Measurements from ENCODE around the gene RAB31. TPM values are rescaled to one million over a fixed set of nuclear protein-coding genes. Genes with fewer than 3 reads are reported as not detected.
"Not testable (repeated sequence)": the region's sequence is repeated elsewhere in the genome, so short reads cannot be mapped to it uniquely, and the experiment has no call there.

Gene RAB31
- total RNA-seq, 2 donors from 2014 or later, result 1.7 to 6.9 TPM

DNA sequence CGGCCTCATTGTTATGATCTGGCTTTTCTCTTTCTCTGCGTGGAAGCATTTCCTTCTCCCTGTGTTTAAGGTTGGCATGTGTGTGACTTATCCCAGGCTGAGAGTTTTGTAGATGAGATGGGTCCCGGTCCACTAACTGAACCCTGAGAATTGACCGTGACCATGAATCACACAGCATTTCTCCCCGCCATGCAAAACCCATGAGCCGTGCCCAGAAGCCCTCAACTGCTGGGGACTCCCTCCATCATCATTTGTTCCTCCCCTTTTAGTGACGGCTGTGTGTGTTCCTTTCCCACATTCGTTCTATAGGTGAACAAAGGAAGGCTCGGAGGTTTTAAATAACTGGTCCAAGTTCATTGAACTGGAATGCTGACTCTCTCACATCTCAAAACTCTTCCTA is 147.6 kb downstream of the RAB31 start:
- Mint-ChIP-seq H3K4me1 (ENCODE audit: low read depth in 2 of 2) (peaks cover 0 to 3% of the 10 kb centered on the region in 2 donors), H3K36me3 (no peaks in the 10 kb centered on the region), H3K4me3 (no peak overlapping the region), H3K27ac (no peak overlapping the region), H3K9me3 (no peaks in the 10 kb centered on the region), H3K27me3 (peaks cover 9 to 28% of the 10 kb centered on the region in 2 donors)
- DNase-seq (ENCODE audit: low spot score) (no peak), ATAC-seq (no peak)

- Mint-ChIP-seq H3K9me3 (no peaks in the 10 kb centered on the region), H3K27ac (no peak overlapping the region), H3K4me1 (ENCODE audit: low read depth in 2 of 2) (peaks cover 0 to 3% of the 10 kb centered on the region in 2 donors), H3K27me3 (peaks cover 9 to 28% of the 10 kb centered on the region in 2 donors), H3K36me3 (no peaks in the 10 kb centered on the region), H3K4me3 (no peak overlapping the region)
- no peak for ATAC-seq
- no peak for DNase-seq (ENCODE audit: low spot score)
Measured at GRCh38 chr18:9856092-9856491, 148.0 kb downstream of the RAB31 start.

- not testable (repeated sequence) for ATAC-seq; H3K36me3 Mint-ChIP-seq; H3K9me3 Mint-ChIP-seq; H3K4me1 Mint-ChIP-seq (ENCODE audit: low read depth in 2 of 2); DNase-seq (ENCODE audit: low spot score); H3K27ac Mint-ChIP-seq; H3K4me3 Mint-ChIP-seq
- H3K27me3 Mint-ChIP-seq, result peaks cover 9 to 28% of the 10 kb centered on the region in 2 donors
Measured at GRCh38 chr18:9857479-9857998, 149.4 kb downstream of the RAB31 start.

- no peak for ATAC-seq
- Mint-ChIP-seq H3K4me3 (no peak overlapping the region), H3K27ac (no peak overlapping the region)
Measured at GRCh38 chr18:9858642-9859041, 150.5 kb downstream of the RAB31 start.

DNA sequence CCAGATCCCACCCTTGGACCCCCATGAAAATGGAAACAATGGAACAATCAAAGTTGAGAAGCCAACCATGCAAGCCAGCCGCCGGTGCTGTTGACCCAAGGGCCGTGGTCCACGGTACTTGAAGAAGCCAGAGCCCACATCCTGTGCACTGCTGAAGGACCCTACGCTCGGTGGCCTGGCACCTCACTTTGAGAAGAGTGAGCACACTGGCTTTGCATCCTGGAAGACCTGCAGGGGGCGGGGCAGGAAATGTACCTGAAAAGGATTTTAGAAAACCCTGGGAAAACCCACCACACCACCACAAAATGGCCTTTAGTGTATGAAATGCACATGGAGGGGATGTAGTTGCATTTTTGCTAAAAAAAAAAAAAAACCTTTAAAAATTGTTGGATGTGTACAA is 151.1 kb downstream of the RAB31 start:
- Mint-ChIP-seq H3K4me1 (ENCODE audit: low read depth in 2 of 2) (peaks cover 0 to 3% of the 10 kb centered on the region in 2 donors), H3K9me3 (no peaks in the 10 kb centered on the region), H3K4me3 (no peak overlapping the region)

More at GRCh38 chr18:9858642-9859041, 150.5 kb downstream of the RAB31 start:
- DNase-seq (ENCODE audit: low spot score), result no peak
- H3K4me1 Mint-ChIP-seq (ENCODE audit: low read depth in 2 of 2), result peaks cover 0 to 3% of the 10 kb centered on the region in 2 donors
- no peaks in the 10 kb centered on the region for H3K9me3 Mint-ChIP-seq
- H3K36me3 Mint-ChIP-seq, result no peaks in the 10 kb centered on the region
- H3K27me3 Mint-ChIP-seq, result peaks cover 9 to 28% of the 10 kb centered on the region in 2 donors

DNA sequence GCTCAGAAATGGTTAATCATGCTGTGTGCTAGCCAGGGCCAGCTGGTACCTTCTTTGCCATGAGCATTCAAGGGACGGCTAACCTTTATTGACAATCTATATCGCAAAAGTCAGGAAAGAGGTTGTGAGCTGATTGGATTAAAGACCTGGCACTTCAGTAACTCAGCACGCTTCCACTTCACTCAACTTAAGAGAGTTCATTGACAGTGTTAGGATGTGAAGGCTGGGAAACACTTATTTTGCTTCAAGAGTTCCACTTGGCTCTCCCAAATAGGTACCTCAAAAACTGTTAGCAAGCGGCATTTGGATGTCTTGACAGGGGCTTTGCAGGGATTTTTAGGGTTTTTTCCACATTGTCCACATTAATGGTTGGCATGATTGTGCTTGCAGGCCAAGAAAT is 152.6 kb downstream of the RAB31 start:
- H3K4me1 Mint-ChIP-seq (ENCODE audit: low read depth in 2 of 2), result peaks cover 0 to 3% of the 10 kb centered on the region in 2 donors
- no peak for DNase-seq (ENCODE audit: low spot score)
- H3K36me3 Mint-ChIP-seq, result peaks cover 5% of the 10 kb centered on the region
- H3K27me3 Mint-ChIP-seq, result peaks cover 3 to 17% of the 10 kb centered on the region in 2 donors
- H3K27ac Mint-ChIP-seq, result no peak overlapping the region
- H3K4me3 Mint-ChIP-seq, result no peak overlapping the region
- ATAC-seq, result no peak
- peaks cover 4% of the 10 kb centered on the region for H3K9me3 Mint-ChIP-seq

More for the DNA sequence above, 151.1 kb downstream of the RAB31 start:
- DNase-seq (ENCODE audit: low spot score) (no peak), ATAC-seq (no peak)
- peaks cover 8 to 26% of the 10 kb centered on the region in 2 donors for H3K27me3 Mint-ChIP-seq
- H3K27ac Mint-ChIP-seq, result no peak overlapping the region
- no peaks in the 10 kb centered on the region for H3K36me3 Mint-ChIP-seq

DNA sequence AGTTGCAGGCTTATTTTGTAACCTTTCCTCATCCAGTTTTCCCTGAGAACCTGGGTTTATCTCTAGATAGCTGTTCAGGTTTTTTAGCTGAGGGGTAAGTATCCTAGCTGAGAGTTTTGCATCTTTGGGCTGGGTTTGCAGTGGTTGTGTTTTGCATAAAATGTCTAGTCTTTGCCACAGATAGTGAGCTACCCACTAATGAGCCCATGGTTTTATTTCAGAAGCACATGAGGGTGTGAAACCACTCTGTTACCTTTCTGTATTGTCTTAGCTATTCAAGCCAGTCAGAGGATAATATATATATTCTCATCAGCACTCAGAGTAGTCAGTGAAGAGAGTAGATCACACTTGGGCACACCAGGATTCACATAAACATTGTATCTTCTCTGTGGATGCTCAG is 153.1 kb downstream of the RAB31 start:
- no peak for ATAC-seq
- peaks cover 3 to 12% of the 10 kb centered on the region in 2 donors for H3K27me3 Mint-ChIP-seq
- no peak overlapping the region for H3K27ac Mint-ChIP-seq

GRCh38 chr18:9861933-9862332 is 153.8 kb downstream of the RAB31 start:
- Mint-ChIP-seq H3K36me3 (peaks cover 10% of the 10 kb centered on the region), H3K9me3 (peaks cover 8% of the 10 kb centered on the region), H3K4me1 (ENCODE audit: low read depth in 2 of 2) (peaks cover 0 to 3% of the 10 kb centered on the region in 2 donors), H3K27ac (no peak overlapping the region), H3K4me3 (no peak overlapping the region), H3K27me3 (peaks cover 5 to 7% of the 10 kb centered on the region in 2 donors)
- ATAC-seq (no peak), DNase-seq (ENCODE audit: low spot score) (no peak)

More for the DNA sequence above, 153.1 kb downstream of the RAB31 start:
- peaks cover 9% of the 10 kb centered on the region for H3K36me3 Mint-ChIP-seq
- DNase-seq (ENCODE audit: low spot score), result no peak
- H3K4me1 Mint-ChIP-seq (ENCODE audit: low read depth in 2 of 2), result peaks cover 0 to 3% of the 10 kb centered on the region in 2 donors
- H3K9me3 Mint-ChIP-seq, result peaks cover 8% of the 10 kb centered on the region
- no peak overlapping the region for H3K4me3 Mint-ChIP-seq

DNA sequence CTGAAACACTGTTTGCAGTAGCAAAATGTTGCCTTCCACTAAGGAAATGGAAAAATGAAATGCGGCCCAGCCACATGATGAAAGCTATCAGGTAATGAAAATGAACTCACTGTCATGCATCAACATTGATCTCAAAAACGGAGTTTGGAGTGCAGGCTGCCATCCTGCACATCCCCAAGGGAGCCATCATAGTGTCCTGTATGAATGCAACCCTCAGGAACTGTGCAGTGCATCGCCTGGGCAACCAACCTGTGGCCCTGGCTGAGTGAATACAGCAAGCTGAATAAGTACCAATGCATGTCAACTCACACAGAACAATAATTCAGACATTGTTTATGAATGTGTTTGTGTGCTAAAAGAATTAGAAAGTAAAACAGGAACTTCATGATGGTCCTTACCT is 154.6 kb downstream of the RAB31 start:
- H3K4me3 Mint-ChIP-seq, result no peak overlapping the region
- peaks cover 5 to 7% of the 10 kb centered on the region in 2 donors for H3K27me3 Mint-ChIP-seq
- H3K4me1 Mint-ChIP-seq (ENCODE audit: low read depth in 2 of 2), result peaks cover 0 to 3% of the 10 kb centered on the region in 2 donors
- peaks cover 8% of the 10 kb centered on the region for H3K9me3 Mint-ChIP-seq
- DNase-seq (ENCODE audit: low spot score) (no peak), ATAC-seq (no peak)
- peaks cover 10% of the 10 kb centered on the region for H3K36me3 Mint-ChIP-seq
- H3K27ac Mint-ChIP-seq, result no peak overlapping the region

GRCh38 chr18:9863282-9863681 is 155.2 kb downstream of the RAB31 start:
- peaks cover 5 to 7% of the 10 kb centered on the region in 2 donors for H3K27me3 Mint-ChIP-seq
- peaks cover 10% of the 10 kb centered on the region for H3K36me3 Mint-ChIP-seq

DNA sequence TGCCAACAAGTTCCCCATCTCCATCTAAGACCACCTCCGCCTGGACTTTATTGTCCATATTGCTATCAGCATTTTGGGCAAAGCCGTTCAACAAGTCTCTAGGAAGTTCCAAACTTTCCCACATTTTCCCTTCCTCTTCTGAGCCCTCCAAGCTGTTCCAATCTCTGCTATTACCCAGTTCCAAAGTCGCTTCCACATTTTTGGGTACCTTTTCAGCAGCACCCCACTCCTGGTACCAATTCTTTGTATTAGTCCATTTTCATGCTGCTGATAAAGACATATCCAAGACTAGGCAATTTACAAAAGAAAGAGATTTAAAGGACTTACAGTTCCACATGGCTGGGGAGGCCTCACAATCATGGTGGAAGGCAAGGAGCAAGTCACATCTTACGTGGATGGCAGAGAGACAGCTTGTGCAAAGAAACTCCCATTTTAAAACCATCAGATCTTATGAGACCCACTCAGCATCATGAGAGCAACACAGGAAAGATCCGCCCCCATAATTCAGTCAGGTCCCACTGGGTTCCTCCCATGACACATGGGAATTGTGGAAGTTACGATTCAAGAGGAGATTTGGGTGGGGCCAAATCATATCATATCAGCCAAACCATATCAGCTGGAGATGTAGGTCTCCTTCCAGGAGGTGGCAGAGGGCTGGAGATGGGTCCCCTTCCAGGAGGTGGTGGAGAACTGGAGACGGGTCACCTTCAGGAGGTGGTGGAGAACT is 157.8 kb downstream of the RAB31 start:
- Mint-ChIP-seq H3K4me3 (no peak overlapping the region), H3K27ac (no peak overlapping the region), H3K27me3 (peaks cover 10 to 13% of the 10 kb centered on the region in 2 donors), H3K4me1 (ENCODE audit: low read depth in 2 of 2) (no peaks in the 10 kb centered on the region), H3K36me3 (peaks cover 10% of the 10 kb centered on the region), H3K9me3 (peaks cover 8% of the 10 kb centered on the region)
- no peak for DNase-seq (ENCODE audit: low spot score)
- no peak for ATAC-seq

More at GRCh38 chr18:9863282-9863681, 155.2 kb downstream of the RAB31 start:
- Mint-ChIP-seq H3K4me1 (ENCODE audit: low read depth in 2 of 2) (peaks cover 0 to 3% of the 10 kb centered on the region in 2 donors), H3K27ac (no peak overlapping the region), H3K9me3 (peaks cover 8% of the 10 kb centered on the region), H3K4me3 (no peak overlapping the region)
- DNase-seq (ENCODE audit: low spot score), result no peak
- ATAC-seq, result no peak

DNA sequence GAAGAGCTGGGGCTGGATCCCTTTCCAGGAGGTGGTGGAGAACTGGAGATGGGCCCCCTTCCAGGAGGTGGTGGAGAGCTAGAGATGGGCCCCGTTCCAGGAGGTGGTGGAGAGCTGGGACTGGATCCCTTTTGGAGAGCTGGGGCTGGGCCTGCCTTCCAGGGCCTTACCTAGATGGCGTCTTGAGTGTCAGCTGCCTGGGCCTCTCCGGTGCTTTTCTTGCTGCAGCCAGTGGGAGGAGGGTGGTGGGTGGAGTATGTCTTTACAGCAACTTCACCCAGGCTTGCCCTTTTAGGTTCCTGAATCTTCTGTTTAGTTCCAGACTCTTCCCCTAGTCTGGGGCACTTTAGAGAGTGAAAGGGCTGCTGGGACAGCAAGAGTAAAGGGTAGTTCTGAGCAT is 158.5 kb downstream of the RAB31 start:
- no peaks in the 10 kb centered on the region for H3K4me1 Mint-ChIP-seq (ENCODE audit: low read depth in 2 of 2)

DNA sequence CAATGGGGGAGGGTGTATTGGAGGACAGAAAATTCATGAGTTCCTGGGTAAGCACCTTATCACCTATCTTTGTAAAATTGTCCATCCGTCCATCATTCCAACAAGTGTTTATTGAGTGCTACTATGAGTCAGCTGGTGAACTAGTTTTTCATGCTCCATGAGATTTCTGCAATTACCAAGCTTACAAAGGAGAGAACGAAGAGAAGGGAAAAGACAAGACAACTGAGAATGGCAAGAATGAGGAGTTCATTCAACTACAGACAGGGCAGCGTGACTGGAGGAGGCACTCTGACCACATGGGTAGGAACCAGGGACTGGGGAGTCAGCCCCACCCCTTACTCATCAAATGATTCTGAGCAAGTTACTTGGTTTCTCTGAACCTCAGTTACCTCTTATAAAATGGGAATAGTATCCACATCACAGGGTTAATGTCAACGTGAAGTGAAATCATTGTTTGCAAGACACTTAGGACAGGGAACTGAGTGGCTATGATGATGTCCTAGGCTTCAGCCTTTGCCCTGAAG is 159.0 kb downstream of the RAB31 start:
- Mint-ChIP-seq H3K27me3 (peaks cover 18% of the 10 kb centered on the region in 2 donors), H3K9me3 (peaks cover 8% of the 10 kb centered on the region), H3K36me3 (peaks cover 10% of the 10 kb centered on the region), H3K4me3 (no peak overlapping the region), H3K4me1 (ENCODE audit: low read depth in 2 of 2) (no peaks in the 10 kb centered on the region), H3K27ac (no peak overlapping the region)
- DNase-seq (ENCODE audit: low spot score) (no peak), ATAC-seq (no peak)

More for the DNA sequence above, 158.5 kb downstream of the RAB31 start:
- Mint-ChIP-seq H3K36me3 (peaks cover 10% of the 10 kb centered on the region), H3K4me3 (no peak overlapping the region), H3K9me3 (peaks cover 8% of the 10 kb centered on the region), H3K27me3 (peaks cover 17 to 18% of the 10 kb centered on the region in 2 donors), H3K27ac (no peak overlapping the region)
- ATAC-seq (no peak), DNase-seq (ENCODE audit: low spot score) (no peak)

Data from natural killer cell treated with Interleukin-12 subunit alpha and Interleukin-12 subunit beta and Interleukin-15 and Interleukin-18, amount 100 ng/mL, for 72 hours (primary cell).